Natural killer cell (primary cell): ENCODE data around the gene DNAJC5G. TPM values are rescaled to one million over a fixed set of nuclear protein-coding genes. Genes with fewer than 3 reads are reported as not detected.

Experiments used
- ATAC-seq, 3 donors: fragments of 150-1000 bp in 2 of 3; fragments of 200-7000 bp in 1 of 3; cut with Tn5 transposase; 1 replicate in 1 of 3; 2 replicates in 2 of 3; pipeline ENCODE4 v1.10.0; 2021; ENCODE audit warnings: mild to moderate bottlenecking in 2 of 3, moderate library complexity in 2 of 3
- DNase-seq, 2 donors: peaks; one replicate each; pipeline versions ENCODE4 v3.0.0 to v3.0.0-alpha.2; 2013 to 2021; ENCODE audit warnings: mixed read lengths in 1 of 2
- H3K27ac ChIP-seq: one replicate; pipeline ENCODE4 v1.5.1; 2013; ENCODE audit warnings: mild to moderate bottlenecking, low read length
- H3K27me3 ChIP-seq: one replicate; pipeline ENCODE4 v1.6.1; 2013; ENCODE audit warnings: low read length; ENCODE audit not compliant: control insufficient read depth, insufficient read depth
- H3K36me3 ChIP-seq: one replicate; pipeline ENCODE4 v1.6.1; 2013; ENCODE audit warnings: low read length; ENCODE audit not compliant: control insufficient read depth, insufficient read depth
- H3K4me1 ChIP-seq: one replicate; pipeline ENCODE4 v1.6.1; 2013; ENCODE audit warnings: low read length; ENCODE audit not compliant: control insufficient read depth, insufficient read depth
- H3K4me3 ChIP-seq: one replicate; pipeline ENCODE4 v1.5.1; 2013; ENCODE audit warnings: low read length
- H3K9me3 ChIP-seq: one replicate; pipeline ENCODE4 v1.6.1; 2013; ENCODE audit warnings: low read length; ENCODE audit not compliant: control insufficient read depth, insufficient read depth
- H3K27ac Mint-ChIP-seq, 2 donors: one replicate each; pipeline ENCODE4 v1.8.0; 2022; ENCODE audit warnings: mild to moderate bottlenecking in 2 of 2, mixed read lengths in 2 of 2, moderate library complexity in 1 of 2
- H3K27me3 Mint-ChIP-seq, 2 donors: one replicate each; pipeline ENCODE4 v1.8.0; 2022; ENCODE audit warnings: low read depth in 2 of 2, mixed read lengths in 2 of 2
- H3K36me3 Mint-ChIP-seq: one replicate; pipeline ENCODE4 v1.8.0; 2022; ENCODE audit warnings: mixed read lengths
- H3K4me1 Mint-ChIP-seq, 2 donors: one replicate each; pipeline ENCODE4 v1.8.0; 2022; ENCODE audit warnings: mixed read lengths in 2 of 2
- H3K4me3 Mint-ChIP-seq: one replicate; pipeline ENCODE4 v1.8.0; 2022; ENCODE audit warnings: mild to moderate bottlenecking, moderate library complexity, mixed read lengths
- H3K9me3 Mint-ChIP-seq, 2 donors: one replicate each; pipeline ENCODE4 v1.8.0; 2022; ENCODE audit warnings: mixed read lengths in 2 of 2
- WGBS: methylation state at CpG from one replicate; pipeline ENCODE4 v1.1.7; 2013; ENCODE audit warnings: missing lambda C conversion rate; ENCODE audit not compliant: insufficient coverage; 5-methylcytosine and 5-hydroxymethylcytosine counted together
- intact Hi-C: fragments of 100-400 bp; cut with micrococcal nuclease; formaldehyde crosslinking; loops from one replicate; pipeline ENCODE4 v1.14.2; 2022
- total RNA-seq, 4 donors: library from RNA; stranded (reverse); fragments of 120-200 nt in 1 of 4; gene quantifications; one replicate each; pipeline versions ENCODE4 v1.2.3 to v1.2.4, GENCODE V29; 2013 to 2022
- TF ChIP-seq, protein P1 (sequence below): fragments of 200-600 bp; IDR thresholded peaks from one replicate; pipeline ENCODE4 v1.8.0; 2022; ENCODE audit warnings: antibody characterized with exemption

DNAJC5G gene
- total RNA-seq, 3 donors from 2014 or later (not counting 1 experiment from before 2014, with no cell fraction given) = not detected

DNA sequence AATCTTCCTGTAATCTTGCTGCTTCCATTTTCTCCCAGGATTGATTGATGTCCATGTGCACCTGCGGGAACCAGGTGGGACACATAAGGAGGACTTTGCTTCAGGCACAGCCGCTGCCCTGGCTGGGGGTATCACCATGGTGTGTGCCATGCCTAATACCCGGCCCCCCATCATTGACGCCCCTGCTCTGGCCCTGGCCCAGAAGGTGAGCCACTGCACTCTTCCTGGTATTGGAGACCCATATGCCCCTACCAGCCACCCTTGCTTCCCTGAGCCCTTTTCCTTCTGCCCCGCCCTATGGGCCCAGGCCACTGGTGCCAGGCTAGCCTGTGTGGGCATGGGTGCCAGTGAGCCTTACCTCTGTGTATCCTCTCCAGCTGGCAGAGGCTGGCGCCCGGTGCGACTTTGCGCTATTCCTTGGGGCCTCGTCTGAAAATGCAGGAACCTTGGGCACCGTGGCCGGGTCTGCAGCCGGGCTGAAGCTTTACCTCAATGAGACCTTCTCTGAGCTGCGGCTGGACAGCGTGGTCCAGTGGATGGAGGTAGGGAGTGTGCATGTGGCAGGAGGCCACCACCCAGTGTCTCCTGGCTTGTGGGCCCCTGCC lies 37.8 kb upstream of the DNAJC5G start:
- DNase-seq (no peak), ATAC-seq (no peak)
- no peak overlapping the region for H3K27ac ChIP-seq
- Mint-ChIP-seq H3K4me3 (no peak overlapping the region), H3K9me3 (no peaks in the 10 kb centered on the region), H3K4me1 (no peaks in the 10 kb centered on the region), H3K27me3 (no peaks in the 10 kb centered on the region), H3K36me3 (peaks cover 8% of the 10 kb centered on the region), H3K27ac (no peak overlapping the region)
- whole genome bisulfite sequencing = 96% methylated on average over 15 of the region's 15 CpGs
- H3K36me3 ChIP-seq = peaks cover 84% of the 10 kb centered on the region
- TF ChIP-seq, protein P1, sequence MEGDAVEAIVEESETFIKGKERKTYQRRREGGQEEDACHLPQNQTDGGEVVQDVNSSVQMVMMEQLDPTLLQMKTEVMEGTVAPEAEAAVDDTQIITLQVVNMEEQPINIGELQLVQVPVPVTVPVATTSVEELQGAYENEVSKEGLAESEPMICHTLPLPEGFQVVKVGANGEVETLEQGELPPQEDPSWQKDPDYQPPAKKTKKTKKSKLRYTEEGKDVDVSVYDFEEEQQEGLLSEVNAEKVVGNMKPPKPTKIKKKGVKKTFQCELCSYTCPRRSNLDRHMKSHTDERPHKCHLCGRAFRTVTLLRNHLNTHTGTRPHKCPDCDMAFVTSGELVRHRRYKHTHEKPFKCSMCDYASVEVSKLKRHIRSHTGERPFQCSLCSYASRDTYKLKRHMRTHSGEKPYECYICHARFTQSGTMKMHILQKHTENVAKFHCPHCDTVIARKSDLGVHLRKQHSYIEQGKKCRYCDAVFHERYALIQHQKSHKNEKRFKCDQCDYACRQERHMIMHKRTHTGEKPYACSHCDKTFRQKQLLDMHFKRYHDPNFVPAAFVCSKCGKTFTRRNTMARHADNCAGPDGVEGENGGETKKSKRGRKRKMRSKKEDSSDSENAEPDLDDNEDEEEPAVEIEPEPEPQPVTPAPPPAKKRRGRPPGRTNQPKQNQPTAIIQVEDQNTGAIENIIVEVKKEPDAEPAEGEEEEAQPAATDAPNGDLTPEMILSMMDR = no peak
- intact Hi-C loops = no loop called here
- H3K27me3 ChIP-seq = no peaks in the 10 kb centered on the region
- H3K4me1 ChIP-seq = no peaks in the 10 kb centered on the region
- no peaks in the 10 kb centered on the region for H3K9me3 ChIP-seq
- H3K4me3 ChIP-seq = no peak overlapping the region

GRCh38 chr2:27238976-27239375 lies 36.3 kb upstream of the DNAJC5G start:
- DNase-seq = no peak
- Mint-ChIP-seq H3K4me3 (no peak overlapping the region), H3K36me3 (peaks cover 8% of the 10 kb centered on the region), H3K27ac (no peak overlapping the region), H3K9me3 (no peaks in the 10 kb centered on the region), H3K4me1 (no peaks in the 10 kb centered on the region), H3K27me3 (no peaks in the 10 kb centered on the region)
- Histone ChIP-seq H3K4me3 (no peak overlapping the region), H3K27me3 (no peaks in the 10 kb centered on the region), H3K36me3 (peaks cover 81% of the 10 kb centered on the region), H3K4me1 (no peaks in the 10 kb centered on the region), H3K9me3 (no peaks in the 10 kb centered on the region), H3K27ac (no peak overlapping the region)
- no peak for ATAC-seq
- intact Hi-C loops = no loop called here
- WGBS = 98% methylated on average over 8 of the region's 8 CpGs
- TF ChIP-seq, protein P1 = no peak

- no peak overlapping the region for H3K27ac Mint-ChIP-seq
- H3K9me3 ChIP-seq = no peaks in the 10 kb centered on the region
- intact Hi-C loops = no loop called here
- H3K27ac ChIP-seq = no peak overlapping the region
- H3K9me3 Mint-ChIP-seq = no peaks in the 10 kb centered on the region
- TF ChIP-seq, protein P1 = no peak
- no peaks in the 10 kb centered on the region for H3K27me3 Mint-ChIP-seq
- H3K36me3 Mint-ChIP-seq = peaks cover 8% of the 10 kb centered on the region
- H3K4me1 ChIP-seq = no peaks in the 10 kb centered on the region
- DNase-seq = no peak
- H3K36me3 ChIP-seq = peaks cover 71% of the 10 kb centered on the region
- WGBS = 93% methylated on average over 7 of the region's 9 CpGs
- ATAC-seq = no peak
- H3K4me3 Mint-ChIP-seq = no peak overlapping the region
- H3K27me3 ChIP-seq = no peaks in the 10 kb centered on the region
- no peaks in the 10 kb centered on the region for H3K4me1 Mint-ChIP-seq
- no peak overlapping the region for H3K4me3 ChIP-seq
These were observed 34.8 kb upstream of the DNAJC5G start for GRCh38 chr2:27240406-27240805.
